Esophagus squamous epithelium (tissue), 4 donors: ENCODE data around the gene IPCEF1.

Experiments used
- CTCF ChIP-seq, 6 experiments: fragments of 450-650 bp in 4 of 6; fragments of 200-600 bp in 2 of 6; sonication (generic) in 2 of 6; IDR thresholded peaks; one replicate each; pipeline ENCODE4 v1.5.1; 2016 to 2019; ENCODE audit warnings: antibody characterized with exemption in 6 of 6, mild to moderate bottlenecking in 4 of 6, moderate library complexity in 4 of 6
- POLR2A ChIP-seq, 4 donors: fragments of 450-650 bp; IDR thresholded peaks; one replicate each; pipeline ENCODE4 v1.6.1; 2017; ENCODE audit warnings: antibody characterized with exemption in 4 of 4, mild to moderate bottlenecking in 4 of 4, moderate library complexity in 3 of 4

GRCh38 chr6:154373971-154374370, 17.4 kb upstream of the IPCEF1 start:
- no peak for TF ChIP-seq POLR2A (IDR thresholded peaks at IDR 0.05)
- TF ChIP-seq CTCF (IDR thresholded peaks at IDR 0.05), result no peak
